Colonic mucosa (tissue), 4 donors: ENCODE measurements around the gene SEMA5B. TPM values are rescaled to one million over a fixed set of nuclear protein-coding genes. Genes with fewer than 3 reads are reported as not detected.

ENCODE experiments used
- DNase-seq: peaks from one replicate; pipeline ENCODE4 v3.0.0-alpha.2; 2020
- H3K27ac ChIP-seq: fragments of 200-600 bp; one replicate; pipeline ENCODE4 v1.8.0; 2021
- H3K27me3 ChIP-seq: fragments of 200-600 bp; one replicate; pipeline ENCODE4 v1.8.0; 2021
- H3K36me3 ChIP-seq: fragments of 200-600 bp; one replicate; pipeline ENCODE4 v1.8.0; 2021
- H3K4me1 ChIP-seq: fragments of 200-600 bp; one replicate; pipeline ENCODE4 v1.8.0; 2021; ENCODE audit warnings: mild to moderate bottlenecking
- H3K4me3 ChIP-seq: fragments of 200-600 bp; one replicate; pipeline ENCODE4 v1.8.0; 2021
- H3K9ac ChIP-seq, 2 donors: one replicate each; pipeline ENCODE4 v1.7.0; 2013; ENCODE audit warnings: control low read depth in 2 of 2, low read depth in 2 of 2, low read length in 2 of 2
- H3K9me3 ChIP-seq: fragments of 200-600 bp; one replicate; pipeline ENCODE4 v1.8.0; 2021
- CTCF ChIP-seq: fragments of 200-600 bp; IDR thresholded peaks from one replicate; pipeline ENCODE4 v1.8.0; 2022; ENCODE audit warnings: antibody characterized with exemption, mild to moderate bottlenecking
- intact Hi-C: fragments of 100-400 bp; cut with DNase I; formaldehyde crosslinking; loops from one replicate; pipeline ENCODE4 v1.14.1; 2022
- total RNA-seq, 2 donors: library from RNA; stranded (reverse); fragmentation: NEBNext Ultra II Directional in 1 of 2; extraction: Animal tissue kit (Norgen Biotek cat#: 25700) in 1 of 2; gene quantifications; one replicate each; pipeline ENCODE4 v1.2.1, GENCODE V29; 2021
- donor health status: healthy.
- donor health status: DM: no; HTN: no; CAD: no.
- donor health status: DM: no; HTN: no; CAD: no.

Gene SEMA5B
- total RNA-seq, 2 donors from 2014 or later: 0.40 to 1.3 TPM

- DNase-seq: no peak
- H3K4me3 ChIP-seq: no peak overlapping the region
- no peak overlapping the region for H3K27ac ChIP-seq
- H3K9me3 ChIP-seq: no peaks in the 10 kb centered on the region
- H3K36me3 ChIP-seq: no peaks in the 10 kb centered on the region
- H3K4me1 ChIP-seq: no peaks in the 10 kb centered on the region
- TF ChIP-seq CTCF: no peak
- no peak overlapping the region for H3K9ac ChIP-seq
- H3K27me3 ChIP-seq: no peaks in the 10 kb centered on the region
- intact Hi-C loops: no loop called here
These were observed 6.6 kb upstream of the SEMA5B start for GRCh38 chr3:123034120-123034519.

- no peak for TF ChIP-seq CTCF
- Histone ChIP-seq H3K9me3 (no peaks in the 10 kb centered on the region), H3K27me3 (peaks cover 18% of the 10 kb centered on the region), H3K36me3 (no peaks in the 10 kb centered on the region), H3K27ac (no peak overlapping the region), H3K4me3 (no peak overlapping the region), H3K9ac (no peak overlapping the region), H3K4me1 (peaks cover 2% of the 10 kb centered on the region)
- intact Hi-C loops: no loop called here
- DNase-seq: no peak
These were observed 4.5 kb upstream of the SEMA5B start for GRCh38 chr3:123032057-123032456.

GRCh38 chr3:123031051-123031450, 3.5 kb upstream of the SEMA5B start:
- no peak for DNase-seq
- Histone ChIP-seq H3K4me3 (no peak overlapping the region), H3K36me3 (no peaks in the 10 kb centered on the region), H3K27ac (no peak overlapping the region), H3K4me1 (peaks cover 10% of the 10 kb centered on the region), H3K27me3 (peaks cover 28% of the 10 kb centered on the region), H3K9ac (no peak overlapping the region), H3K9me3 (no peaks in the 10 kb centered on the region)
- intact Hi-C loops: no loop called here
- no peak for TF ChIP-seq CTCF

GRCh38 chr3:123028233-123028828, 768 bp upstream of the SEMA5B start:
- intact Hi-C loops: loop anchor here (2.0 to 10.0 kb wide), 3 partner anchors 86 to 274 kb away; no protein-coding TSS in a partner anchor
- DNase-seq: peak; percentile 27
- no peaks in the 10 kb centered on the region for H3K9me3 ChIP-seq
- TF ChIP-seq CTCF: peak; percentile 29
- H3K36me3 ChIP-seq: no peaks in the 10 kb centered on the region
- no peak overlapping the region for H3K27ac ChIP-seq
- peak overlapping the region; percentile 52 for H3K4me3 ChIP-seq
- peaks cover 10% of the 10 kb centered on the region for H3K4me1 ChIP-seq
- no peak overlapping the region for H3K9ac ChIP-seq
- H3K27me3 ChIP-seq: peaks cover 42% of the 10 kb centered on the region

- H3K4me3 ChIP-seq: peak overlapping the region; percentile 52
- no peak overlapping the region for H3K27ac ChIP-seq
- H3K27me3 ChIP-seq: peaks cover 42% of the 10 kb centered on the region
- intact Hi-C loops: loop anchor here (10.0 kb wide), 2 partner anchors 158 to 272 kb away; no protein-coding TSS in a partner anchor
- H3K4me1 ChIP-seq: peaks cover 10% of the 10 kb centered on the region
- peak; percentile 31 for DNase-seq
- H3K9me3 ChIP-seq: no peaks in the 10 kb centered on the region
- no peak overlapping the region for H3K9ac ChIP-seq
- H3K36me3 ChIP-seq: no peaks in the 10 kb centered on the region
- no peak for TF ChIP-seq CTCF
These were observed 835 bp downstream of the SEMA5B start for GRCh38 chr3:123026565-123027291.
